Spleen (tissue), 11 donors: ENCODE data around the gene SIPA1L3. TPM values are rescaled to one million over a fixed set of nuclear protein-coding genes. Genes with fewer than 3 reads are reported as not detected.
A peak's percentile ranks its signal among the peaks of the same experiment; 100 is the strongest.

ENCODE experiments used
- DNase-seq: peaks from one replicate; pipeline ENCODE4 v3.0.0-alpha.2; 2020
- H3K27ac ChIP-seq, 8 donors: fragments of 200-600 bp; sonication (generic) in 7 of 8; 1 replicate in 4 of 8; 2 replicates in 4 of 8; pipeline versions ENCODE4 v1.5.0 to v1.8.0; 2016 to 2021; ENCODE audit warnings: inconsistent platforms in 4 of 8, mild to moderate bottlenecking in 4 of 8, moderate library complexity in 1 of 8
- H3K27me3 ChIP-seq, 7 donors: fragments of 200-600 bp; sonication (generic) in 6 of 7; replicated peaks in 1 of 7; 1 replicate in 4 of 7; 2 replicates in 3 of 7; pipeline versions ENCODE4 v1.5.0 to v1.8.0; 2016 to 2021; ENCODE audit warnings: inconsistent platforms in 3 of 7, mild to moderate bottlenecking in 1 of 7
- H3K36me3 ChIP-seq, 6 donors: fragments of 200-600 bp; sonication (generic) in 5 of 6; 1 replicate in 4 of 6; 2 replicates in 2 of 6; pipeline versions ENCODE4 v1.5.0 to v1.8.0; 2016 to 2021; ENCODE audit warnings: inconsistent platforms in 2 of 6
- H3K4me1 ChIP-seq, 6 donors: fragments of 200-600 bp; sonication (generic) in 5 of 6; 1 replicate in 3 of 6; 2 replicates in 3 of 6; pipeline versions ENCODE4 v1.5.0 to v1.8.0; 2016 to 2021; ENCODE audit warnings: inconsistent platforms in 3 of 6
- H3K4me3 ChIP-seq, 8 donors: fragments of 200-600 bp; sonication (generic) in 7 of 8; 1 replicate in 4 of 8; 2 replicates in 4 of 8; pipeline versions ENCODE4 v1.5.0 to v1.8.0; 2016 to 2021; ENCODE audit warnings: inconsistent platforms in 4 of 8, mild to moderate bottlenecking in 4 of 8, moderate library complexity in 2 of 8
- H3K9me3 ChIP-seq, 8 donors: fragments of 200-600 bp; sonication (generic) in 7 of 8; 1 replicate in 4 of 8; 2 replicates in 4 of 8; pipeline versions ENCODE4 v1.5.0 to v1.8.0; 2016 to 2021; ENCODE audit warnings: inconsistent platforms in 4 of 8
- POLR2A ChIP-seq, 3 donors: fragments of 450-650 bp; IDR thresholded peaks; one replicate each; pipeline ENCODE4 v1.5.1; 2017; ENCODE audit warnings: antibody characterized with exemption in 3 of 3, mild to moderate bottlenecking in 1 of 3
- POLR2AphosphoS5 ChIP-seq, 3 donors: sonication (generic); formaldehyde crosslinking; IDR thresholded peaks; one replicate each; pipeline ENCODE4 v1.5.1; 2017; ENCODE audit warnings: antibody characterized with exemption in 3 of 3
- WGBS, 5 donors: extraction: QIAGEN DNeasy Blood & Tissue Kit in 3 of 5; methylation state at CpG; one replicate each; pipeline versions ENCODE4 v1.1.5 to v1.1.7; 2013 to 2018; 5-methylcytosine and 5-hydroxymethylcytosine counted together
- intact Hi-C: fragments of 100-400 bp; cut with DNase I; formaldehyde crosslinking; loops from one replicate; pipeline ENCODE4 v1.15.0; 2023; ENCODE audit warnings: low total_unique reads
- polyA plus RNA-seq, 3 donors: library from polyadenylated mRNA; stranded (reverse); fragments of 200-250 nt; gene quantifications; one replicate each; pipeline ENCODE4 v1.2.1, GENCODE V29; 2013
- total RNA-seq, 7 donors: library from RNA; depleted of rRNA in 3 of 7; stranded (reverse); fragments of >200 nt in 3 of 7; fragmentation: NEBNext Ultra II Directional in 4 of 7; extraction: Animal tissue kit (Norgen Biotek cat#: 25700) in 4 of 7; gene quantifications; one replicate each; pipeline versions ENCODE4 v1.1.0 to v1.2.1, GENCODE V29; 2016 to 2021
- TF ChIP-seq, protein P1 (sequence below), 11 experiments: fragments of 200-600 bp in 7 of 11; fragments of 450-650 bp in 4 of 11; sonication (generic) in 4 of 11; IDR thresholded peaks in 8 of 11; conservative IDR thresholded peaks in 3 of 11; 1 replicate in 7 of 11; 2 replicates in 4 of 11; pipeline versions ENCODE4 v1.4.0 to v1.8.0; 2016 to 2021; ENCODE audit warnings: antibody characterized with exemption in 11 of 11, inconsistent platforms in 4 of 11, mild to moderate bottlenecking in 1 of 11
- donor health status: healthy with polysubstance abuse.
- donor health status: DM: no; HTN: no; CAD: no; lungs with moderate emphysema.
- donor health status: DM: no; HTN: no; CAD: no.
- donor health status: Bipolar disorder and iron deficiency.
- donor health status: healthy.
- donor health status: DM: no; HTN: no; CAD: no.
- donor health status: DM: yes; HTN: yes; CAD: no.

The SIPA1L3 gene
- total and polyA plus RNA-seq, 10 donors: 5.4 to 62.6 (median 40.3) TPM

DNA sequence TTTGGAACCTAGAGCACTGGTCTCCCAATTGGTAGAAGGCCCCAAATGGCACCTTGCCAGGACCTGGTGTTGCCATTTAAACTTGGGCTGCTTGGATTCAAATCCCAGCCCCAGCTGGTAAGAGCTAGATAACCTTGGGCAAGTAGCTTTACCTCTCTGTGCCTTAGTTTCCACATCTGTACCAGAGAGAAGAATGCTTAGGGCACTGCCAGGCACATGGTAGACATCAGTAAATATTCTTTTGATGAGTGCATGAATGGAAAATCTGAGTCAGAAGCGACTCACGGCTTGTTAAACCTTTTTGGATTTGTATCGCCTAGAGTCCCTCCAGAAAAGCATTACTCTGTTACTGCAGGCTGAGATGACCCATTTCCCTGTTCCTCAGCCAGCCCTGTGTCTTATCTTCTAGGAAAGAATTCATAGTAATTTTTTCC, 90.9 kb downstream of the SIPA1L3 start:
- Histone ChIP-seq H3K27ac (no peak overlapping the region), H3K27me3 (no peaks in the 10 kb centered on the region), H3K36me3 (peaks cover 0 to 11% (median 0%) of the 10 kb centered on the region in 6 donors), H3K9me3 (no peaks in the 10 kb centered on the region), H3K4me3 (no peak overlapping the region), H3K4me1 (peaks cover under 1 to 40% (median 16%) of the 10 kb centered on the region in 6 donors)
- TF ChIP-seq, protein P1, sequence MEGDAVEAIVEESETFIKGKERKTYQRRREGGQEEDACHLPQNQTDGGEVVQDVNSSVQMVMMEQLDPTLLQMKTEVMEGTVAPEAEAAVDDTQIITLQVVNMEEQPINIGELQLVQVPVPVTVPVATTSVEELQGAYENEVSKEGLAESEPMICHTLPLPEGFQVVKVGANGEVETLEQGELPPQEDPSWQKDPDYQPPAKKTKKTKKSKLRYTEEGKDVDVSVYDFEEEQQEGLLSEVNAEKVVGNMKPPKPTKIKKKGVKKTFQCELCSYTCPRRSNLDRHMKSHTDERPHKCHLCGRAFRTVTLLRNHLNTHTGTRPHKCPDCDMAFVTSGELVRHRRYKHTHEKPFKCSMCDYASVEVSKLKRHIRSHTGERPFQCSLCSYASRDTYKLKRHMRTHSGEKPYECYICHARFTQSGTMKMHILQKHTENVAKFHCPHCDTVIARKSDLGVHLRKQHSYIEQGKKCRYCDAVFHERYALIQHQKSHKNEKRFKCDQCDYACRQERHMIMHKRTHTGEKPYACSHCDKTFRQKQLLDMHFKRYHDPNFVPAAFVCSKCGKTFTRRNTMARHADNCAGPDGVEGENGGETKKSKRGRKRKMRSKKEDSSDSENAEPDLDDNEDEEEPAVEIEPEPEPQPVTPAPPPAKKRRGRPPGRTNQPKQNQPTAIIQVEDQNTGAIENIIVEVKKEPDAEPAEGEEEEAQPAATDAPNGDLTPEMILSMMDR (IDR thresholded peaks at IDR 0.05 in 8 of 11, conservative IDR thresholded peaks at IDR 0.05 in 3 of 11): no peak
- TF ChIP-seq POLR2AphosphoS5 (IDR thresholded peaks at IDR 0.05) (no peak), POLR2A (IDR thresholded peaks at IDR 0.05) (no peak)
- DNase-seq: no peak
- 73 to 80% (median 78%) methylated on average over 3 of the region's 3 CpGs for WGBS, 5 donors
- intact Hi-C loops: no loop called here

DNA sequence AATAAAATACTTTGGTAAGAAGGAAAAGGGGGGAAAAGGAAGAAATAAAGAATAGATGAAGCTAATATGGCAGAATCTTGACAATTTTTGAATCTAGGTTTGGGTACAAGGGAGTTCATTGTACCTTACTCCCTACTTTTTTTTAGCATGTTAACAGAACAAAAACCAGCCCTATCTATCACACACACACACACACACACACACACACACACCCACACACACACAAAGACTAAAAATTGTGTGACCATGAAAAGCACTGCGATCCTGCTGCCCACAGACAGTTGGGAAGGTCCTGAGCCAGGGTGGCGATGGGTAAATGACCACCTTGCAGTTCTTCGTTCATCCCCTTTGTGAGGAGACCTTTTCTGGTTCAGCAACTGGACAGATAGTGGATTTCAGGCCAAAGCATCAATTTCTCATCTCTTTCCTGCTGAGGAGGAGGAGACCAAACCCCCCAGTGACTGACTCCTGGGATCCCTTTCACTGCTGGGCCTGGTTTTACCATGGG, 91.8 kb downstream of the SIPA1L3 start:
- WGBS, 5 donors: 88 to 98% (median 93%) methylated on average over 3 of the region's 3 CpGs
- Histone ChIP-seq H3K9me3 (no peaks in the 10 kb centered on the region), H3K27ac (peak overlapping the region in 2 of 8 donors; percentile 13 to 26), H3K4me3 (no peak overlapping the region), H3K36me3 (peaks cover 0 to 10% (median 0%) of the 10 kb centered on the region in 6 donors), H3K27me3 (no peaks in the 10 kb centered on the region), H3K4me1 (peaks cover 6 to 49% (median 25%) of the 10 kb centered on the region in 6 donors)
- no peak for DNase-seq
- intact Hi-C loops: no loop called here
- TF ChIP-seq POLR2AphosphoS5 (IDR thresholded peaks at IDR 0.05): no peak
- TF ChIP-seq, protein P1 (IDR thresholded peaks at IDR 0.05 in 8 of 11, conservative IDR thresholded peaks at IDR 0.05 in 3 of 11): no peak
- TF ChIP-seq POLR2A (IDR thresholded peaks at IDR 0.05): no peak

DNA sequence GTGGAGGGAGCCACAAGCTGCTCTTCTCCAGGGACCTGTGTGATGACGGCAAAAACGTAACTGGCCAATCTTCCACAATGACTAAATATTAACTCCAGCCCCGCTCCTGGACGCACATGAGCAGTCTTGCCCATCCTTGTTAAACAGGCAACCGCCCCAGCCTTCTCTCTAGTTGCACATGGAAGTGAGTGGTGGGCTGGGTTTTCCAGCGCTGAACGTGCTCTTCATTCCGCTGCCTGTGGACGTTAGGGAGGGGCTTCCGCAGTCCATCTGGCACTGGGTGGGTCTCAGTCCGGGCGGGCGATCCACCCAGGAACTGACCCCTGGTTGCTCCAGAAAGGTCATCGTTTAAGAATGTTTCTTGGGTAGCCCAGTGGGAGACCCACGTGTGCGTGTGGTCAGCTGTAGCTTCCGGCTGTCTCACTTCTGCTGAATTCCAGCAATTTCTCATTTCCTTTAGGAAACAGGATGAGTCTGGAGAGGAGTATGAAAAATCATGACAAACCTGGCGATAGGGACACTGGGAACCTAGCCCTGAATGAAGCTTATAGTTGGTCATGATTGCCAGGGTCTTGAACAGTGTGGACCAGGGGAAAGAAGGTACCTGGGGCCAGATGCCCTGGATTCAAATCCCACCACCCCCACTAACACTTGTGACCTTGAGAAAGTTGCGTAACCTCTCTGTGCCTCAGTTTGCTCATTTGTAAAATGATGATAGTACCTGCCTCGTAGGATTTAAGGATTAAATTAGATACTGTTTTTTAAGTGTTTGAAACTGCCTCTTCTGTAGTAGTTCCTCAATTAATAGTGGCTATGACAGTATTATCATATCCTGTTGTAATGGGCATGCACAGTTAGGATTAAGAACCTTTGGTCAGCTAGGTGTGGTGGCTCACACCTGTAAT, 92.6 kb downstream of the SIPA1L3 start:
- Histone ChIP-seq H3K4me3 (no peak overlapping the region), H3K27me3 (no peaks in the 10 kb centered on the region), H3K27ac (peak overlapping the region in 3 of 8 donors; percentile 13 to 26 (median 15)), H3K9me3 (no peaks in the 10 kb centered on the region), H3K4me1 (peaks cover 11 to 56% (median 32%) of the 10 kb centered on the region in 6 donors), H3K36me3 (peaks cover 0 to 9% (median 0%) of the 10 kb centered on the region in 6 donors)
- intact Hi-C loops: no loop called here
- DNase-seq: no peak
- TF ChIP-seq POLR2A (IDR thresholded peaks at IDR 0.05): no peak
- TF ChIP-seq POLR2AphosphoS5 (IDR thresholded peaks at IDR 0.05): peak; percentile 20 to 28 (median 26)
- WGBS, 5 donors: 64 to 81% (median 69%) methylated on average over 16 to 20 of the region's 20 CpGs

DNA sequence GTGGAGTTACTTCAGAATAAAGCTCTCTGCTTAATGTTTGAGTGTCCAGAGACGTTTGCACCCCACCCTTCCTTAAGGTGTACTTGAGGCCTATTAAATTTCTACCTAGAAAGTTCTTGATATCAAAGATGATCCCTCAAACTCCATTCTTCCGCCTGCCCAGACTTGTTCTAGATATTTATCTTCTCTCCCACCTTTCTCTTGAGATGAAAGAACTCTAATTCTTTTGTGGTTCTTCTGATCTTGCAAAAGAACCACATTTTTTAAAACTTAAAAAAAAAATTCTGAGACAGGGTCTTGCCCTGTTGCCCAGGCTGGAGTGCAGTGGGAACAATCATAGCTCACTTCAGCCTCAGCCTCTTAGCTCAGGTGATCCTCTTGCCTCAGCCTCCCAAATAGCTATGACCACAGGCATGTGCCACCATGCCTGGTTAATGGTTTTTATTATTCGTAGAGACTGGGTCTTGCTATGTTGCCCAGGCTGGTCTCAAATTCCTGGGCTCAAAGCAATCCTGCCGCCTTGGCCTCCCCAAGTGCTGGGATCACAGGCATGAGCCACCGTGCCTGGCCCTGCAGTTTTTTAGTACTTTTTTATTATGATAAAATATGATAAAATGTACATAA, 94.3 kb downstream of the SIPA1L3 start:
- WGBS, 5 donors: 87 to 92% (median 91%) methylated on average over 5 of the region's 5 CpGs
- Histone ChIP-seq H3K4me1 (peaks cover 13 to 73% (median 48%) of the 10 kb centered on the region in 6 donors), H3K4me3 (no peak overlapping the region), H3K36me3 (no peaks in the 10 kb centered on the region), H3K27me3 (no peaks in the 10 kb centered on the region), H3K27ac (no peak overlapping the region), H3K9me3 (no peaks in the 10 kb centered on the region)
- no peak for DNase-seq
- intact Hi-C loops: no loop called here
- TF ChIP-seq, protein P1 (IDR thresholded peaks at IDR 0.05 in 8 of 11, conservative IDR thresholded peaks at IDR 0.05 in 3 of 11): no peak
- TF ChIP-seq POLR2AphosphoS5 (IDR thresholded peaks at IDR 0.05): no peak
- TF ChIP-seq POLR2A (IDR thresholded peaks at IDR 0.05): no peak
